GM12878 (cell line): ENCODE results near the gene DIRAS1. TPM values are rescaled to one million over a fixed set of nuclear protein-coding genes. Genes with fewer than 3 reads are reported as not detected.

Experiments
- polyA plus RNA-seq, 11 experiments: library from polyadenylated mRNA; depleted of rRNA in 4 of 11; unstranded in 6 of 11; stranded (reverse) in 5 of 11; fragments of >200 nt; fragmentation: Nextera tagmentation in 4 of 11; fragmentation: Illumina TruSeq in 1 of 11; extraction: Ambion mirVana in 4 of 11; extraction: Trizol in 1 of 11; gene quantifications; 1 replicate in 1 of 11; 2 replicates in 10 of 11; pipeline versions ENCODE4 v1.2.1 to v1.2.3, GENCODE V29; 2011 to 2016; ENCODE audit warnings: inconsistent platforms in 2 of 11, missing spikeins in 2 of 11, low read depth in 1 of 11
- total RNA-seq, 4 experiments: library from RNA; depleted of rRNA in 3 of 4; stranded (reverse); fragments of >200 nt in 3 of 4; fragmentation: Illumina TruSeq in 1 of 4; extraction: Trizol in 1 of 4; gene quantifications; 2 replicates each; pipeline versions ENCODE4 v1.2.1 to v1.2.3, GENCODE V29; 2013 to 2021

DIRAS1 gene
- total and polyA plus RNA-seq, 10 of the 15 experiments (the other 5 are each of a cell fraction or from before 2014, with no cell fraction given): 0.04 to 0.18 (median 0.08) TPM; not detected in 3

Other genes with a start within 250 kb of the DIRAS1 start
Only the 7 nearest of the 10 such genes appear.
- gene GNG7, start 18.7 kb downstream of the DIRAS1 start, total RNA-seq (2014; rRNA removed): 2.7 and 3.8 TPM in 2 replicates
- 5.3 and 5.4 TPM in 2 replicates for gene GNG7, start 18.7 kb downstream of the DIRAS1 start, total RNA-seq (2014; rRNA removed; fragmentation: Illumina TruSeq; extraction: Trizol)
- 13.6 and 14.0 TPM in 2 replicates for gene GNG7, start 18.7 kb downstream of the DIRAS1 start, total RNA-seq (2021)
- gene GNG7, start 18.7 kb downstream of the DIRAS1 start, polyA plus RNA-seq (2011; rRNA removed): 1.8 and 1.9 TPM in 2 replicates
- 6.9 and 7.8 TPM in 2 replicates for gene GNG7, start 18.7 kb downstream of the DIRAS1 start, polyA plus RNA-seq (2014; fragmentation: Illumina TruSeq; extraction: Trizol)
- 1 to 10 TPM; 3.7 to 5.1 TPM for gene GNG7, start 18.7 kb downstream of the DIRAS1 start, polyA plus RNA-seq (2014; fragmentation: Nextera tagmentation; extraction: Ambion mirVana)
- gene GNG7, start 18.7 kb downstream of the DIRAS1 start, polyA plus RNA-seq (2014; rRNA removed): 11.7 and 13.4 TPM in 2 replicates
- 10 to 100 TPM in 1 of 2 experiments, 1 to 10 TPM in 1; 9.8 to 10.6 TPM for gene GNG7, start 18.7 kb downstream of the DIRAS1 start, polyA plus RNA-seq (2016; fragmentation: Nextera tagmentation; extraction: Ambion mirVana)
- 46.0 and 50.2 TPM in 2 replicates for gene SLC39A3, start 18.6 kb upstream of the DIRAS1 start, total RNA-seq (2014; rRNA removed)
- gene SLC39A3, start 18.6 kb upstream of the DIRAS1 start, total RNA-seq (2014; rRNA removed; fragmentation: Illumina TruSeq; extraction: Trizol): 31.2 and 33.7 TPM in 2 replicates
- gene SLC39A3, start 18.6 kb upstream of the DIRAS1 start, total RNA-seq (2021): 48.4 and 52.1 TPM in 2 replicates
- gene SLC39A3, start 18.6 kb upstream of the DIRAS1 start, polyA plus RNA-seq (2011; rRNA removed): 18.7 and 29.6 TPM in 2 replicates
- gene SLC39A3, start 18.6 kb upstream of the DIRAS1 start, polyA plus RNA-seq (2014; fragmentation: Illumina TruSeq; extraction: Trizol): 20.9 and 59.4 TPM in 2 replicates
- 1 to 10 TPM in 1 of 2 experiments, under 1 TPM in 1; 0.63 to 1.1 TPM for gene SLC39A3, start 18.6 kb upstream of the DIRAS1 start, polyA plus RNA-seq (2014; fragmentation: Nextera tagmentation; extraction: Ambion mirVana)
- 54.5 and 54.9 TPM in 2 replicates for gene SLC39A3, start 18.6 kb upstream of the DIRAS1 start, polyA plus RNA-seq (2014; rRNA removed)
- gene SLC39A3, start 18.6 kb upstream of the DIRAS1 start, polyA plus RNA-seq (2016; fragmentation: Nextera tagmentation; extraction: Ambion mirVana): 10 to 100 TPM; 58.7 to 67.1 TPM
- gene SGTA, start 61.9 kb upstream of the DIRAS1 start, total RNA-seq (2014; rRNA removed): 51.2 and 59.2 TPM in 2 replicates
- 22.9 and 26.2 TPM in 2 replicates for gene SGTA, start 61.9 kb upstream of the DIRAS1 start, total RNA-seq (2014; rRNA removed; fragmentation: Illumina TruSeq; extraction: Trizol)
- gene SGTA, start 61.9 kb upstream of the DIRAS1 start, total RNA-seq (2021): 69.2 and 76.3 TPM in 2 replicates
- 19.9 and 32.9 TPM in 2 replicates for gene SGTA, start 61.9 kb upstream of the DIRAS1 start, polyA plus RNA-seq (2011; rRNA removed)
- gene SGTA, start 61.9 kb upstream of the DIRAS1 start, polyA plus RNA-seq (2014; fragmentation: Illumina TruSeq; extraction: Trizol): 13.2 and 37.1 TPM in 2 replicates
- 1 to 10 TPM; 2.0 to 3.1 TPM for gene SGTA, start 61.9 kb upstream of the DIRAS1 start, polyA plus RNA-seq (2014; fragmentation: Nextera tagmentation; extraction: Ambion mirVana)
- 64.2 and 78.7 TPM in 2 replicates for gene SGTA, start 61.9 kb upstream of the DIRAS1 start, polyA plus RNA-seq (2014; rRNA removed)
- gene SGTA, start 61.9 kb upstream of the DIRAS1 start, polyA plus RNA-seq (2016; fragmentation: Nextera tagmentation; extraction: Ambion mirVana): 100 to 1,000 TPM; 102 TPM
- 260 and 270 TPM in 2 replicates for gene THOP1, start 64.1 kb upstream of the DIRAS1 start, total RNA-seq (2014; rRNA removed)
- gene THOP1, start 64.1 kb upstream of the DIRAS1 start, total RNA-seq (2014; rRNA removed; fragmentation: Illumina TruSeq; extraction: Trizol): 75.9 and 77.5 TPM in 2 replicates
- gene THOP1, start 64.1 kb upstream of the DIRAS1 start, total RNA-seq (2021): 217 and 220 TPM in 2 replicates
- 72.8 and 137 TPM in 2 replicates for gene THOP1, start 64.1 kb upstream of the DIRAS1 start, polyA plus RNA-seq (2011; rRNA removed)
- 36.0 and 76.8 TPM in 2 replicates for gene THOP1, start 64.1 kb upstream of the DIRAS1 start, polyA plus RNA-seq (2014; fragmentation: Illumina TruSeq; extraction: Trizol)
- gene THOP1, start 64.1 kb upstream of the DIRAS1 start, polyA plus RNA-seq (2014; fragmentation: Nextera tagmentation; extraction: Ambion mirVana): 1 to 10 TPM; 1.9 to 3.8 TPM
- 200 and 240 TPM in 2 replicates for gene THOP1, start 64.1 kb upstream of the DIRAS1 start, polyA plus RNA-seq (2014; rRNA removed)
- 100 to 1,000 TPM; 220 to 241 TPM for gene THOP1, start 64.1 kb upstream of the DIRAS1 start, polyA plus RNA-seq (2016; fragmentation: Nextera tagmentation; extraction: Ambion mirVana)
- 1.7 and 2.1 TPM in 2 replicates for gene ZNF554, start 98.5 kb upstream of the DIRAS1 start, total RNA-seq (2014; rRNA removed)
- 1.5 and 1.8 TPM in 2 replicates for gene ZNF554, start 98.5 kb upstream of the DIRAS1 start, total RNA-seq (2014; rRNA removed; fragmentation: Illumina TruSeq; extraction: Trizol)
- 1.7 TPM in 2 replicates for gene ZNF554, start 98.5 kb upstream of the DIRAS1 start, total RNA-seq (2021)
- gene ZNF554, start 98.5 kb upstream of the DIRAS1 start, polyA plus RNA-seq (2011; rRNA removed): 1.3 and 1.7 TPM in 2 replicates
- gene ZNF554, start 98.5 kb upstream of the DIRAS1 start, polyA plus RNA-seq (2014; fragmentation: Illumina TruSeq; extraction: Trizol): 1.2 and 1.4 TPM in 2 replicates
- under 1 TPM; 0.19 to 0.38 TPM for gene ZNF554, start 98.5 kb upstream of the DIRAS1 start, polyA plus RNA-seq (2014; fragmentation: Nextera tagmentation; extraction: Ambion mirVana)
- 0.96 and 1.3 TPM in 2 replicates for gene ZNF554, start 98.5 kb upstream of the DIRAS1 start, polyA plus RNA-seq (2014; rRNA removed)
- 1 to 10 TPM; 1.2 to 1.4 TPM for gene ZNF554, start 98.5 kb upstream of the DIRAS1 start, polyA plus RNA-seq (2016; fragmentation: Nextera tagmentation; extraction: Ambion mirVana)
- gene ZNF555, start 120.1 kb upstream of the DIRAS1 start, total RNA-seq (2014; rRNA removed): 0.62 and 0.71 TPM in 2 replicates
- gene ZNF555, start 120.1 kb upstream of the DIRAS1 start, total RNA-seq (2014; rRNA removed; fragmentation: Illumina TruSeq; extraction: Trizol): 1.6 and 1.7 TPM in 2 replicates
- 0.90 and 1.2 TPM in 2 replicates for gene ZNF555, start 120.1 kb upstream of the DIRAS1 start, total RNA-seq (2021)
- 1.9 and 2.8 TPM in 2 replicates for gene ZNF555, start 120.1 kb upstream of the DIRAS1 start, polyA plus RNA-seq (2011; rRNA removed)
- gene ZNF555, start 120.1 kb upstream of the DIRAS1 start, polyA plus RNA-seq (2014; fragmentation: Illumina TruSeq; extraction: Trizol): 1.3 and 1.5 TPM in 2 replicates
- 1 to 10 TPM in 1 of 2 experiments, under 1 TPM in 1; 0.68 to 1.7 TPM for gene ZNF555, start 120.1 kb upstream of the DIRAS1 start, polyA plus RNA-seq (2014; fragmentation: Nextera tagmentation; extraction: Ambion mirVana)
- gene ZNF555, start 120.1 kb upstream of the DIRAS1 start, polyA plus RNA-seq (2014; rRNA removed): 0.58 and 1.0 TPM in 2 replicates
- gene ZNF555, start 120.1 kb upstream of the DIRAS1 start, polyA plus RNA-seq (2016; fragmentation: Nextera tagmentation; extraction: Ambion mirVana): 1 to 10 TPM; 1.2 to 1.4 TPM
- gene ZNF556, start 146.0 kb upstream of the DIRAS1 start, total RNA-seq (2014; rRNA removed): not detected in 2 replicates
- gene ZNF556, start 146.0 kb upstream of the DIRAS1 start, total RNA-seq (2014; rRNA removed; fragmentation: Illumina TruSeq; extraction: Trizol): not detected in 2 replicates
- not detected in 2 replicates for gene ZNF556, start 146.0 kb upstream of the DIRAS1 start, total RNA-seq (2021)
- not detected in 2 replicates for gene ZNF556, start 146.0 kb upstream of the DIRAS1 start, polyA plus RNA-seq (2011; rRNA removed)
- 0.25 TPM in 1 of 2 replicates, not detected in the other for gene ZNF556, start 146.0 kb upstream of the DIRAS1 start, polyA plus RNA-seq (2014; fragmentation: Illumina TruSeq; extraction: Trizol)
- not detected for gene ZNF556, start 146.0 kb upstream of the DIRAS1 start, polyA plus RNA-seq (2014; fragmentation: Nextera tagmentation; extraction: Ambion mirVana)
- not detected in 2 replicates for gene ZNF556, start 146.0 kb upstream of the DIRAS1 start, polyA plus RNA-seq (2014; rRNA removed)
- gene ZNF556, start 146.0 kb upstream of the DIRAS1 start, polyA plus RNA-seq (2016; fragmentation: Nextera tagmentation; extraction: Ambion mirVana): not detected